ENCODE data around the gene ACOT13. TPM values are rescaled to one million over a fixed set of nuclear protein-coding genes. Genes with fewer than 3 reads are reported as not detected.

ACOT13 gene
- polyA plus RNA-seq, 3 donors, result 1.7 to 20.1 (median 14.5) TPM

GRCh38 chr6:24664046-24664987 is 2.6 kb upstream of the ACOT13 start:
- Mint-ChIP-seq H3K9me3 (peaks cover 0 to 3% (median 0%) of the 10 kb centered on the region in 7 donors), H3K4me3 (no peak overlapping the region), H3K27me3 (ENCODE audit: low read depth in 3 of 3) (peaks cover 0 to 2% (median 0%) of the 10 kb centered on the region in 3 donors), H3K36me3 (peaks cover 39% of the 10 kb centered on the region in 2 donors), H3K27ac (peak overlapping the region in 3 of 7 donors; percentile 1 to 65 (median 24)), H3K4me1 (peaks cover 47% of the 10 kb centered on the region)
- Histone ChIP-seq H3K79me2 (ENCODE audit: insufficient read depth, low read length) (peaks cover 56% of the 10 kb centered on the region), H3K27ac (ENCODE audit: low read depth in 1 of 2, low read length in 2 of 2) (peak overlapping the region in 1 of 2 donors; percentile 91), H3K9me3 (replicated peaks in 1 of 2; ENCODE audit: control insufficient read depth in 1 of 2, insufficient read depth in 1 of 2, low read length in 2 of 2) (no peaks in the 10 kb centered on the region), H3K36me3 (replicated peaks in 1 of 2; ENCODE audit: control insufficient read depth in 1 of 2, insufficient read depth in 2 of 2, low read length in 2 of 2) (peaks cover 23 to 36% of the 10 kb centered on the region in 2 donors), H3K4me3 (replicated peaks in 1 of 3; ENCODE audit: low read depth in 2 of 3, low read length in 3 of 3) (no peak overlapping the region), H4K20me1 (ENCODE audit: insufficient read depth, low read length) (peaks cover 5% of the 10 kb centered on the region), H3K4me1 (ENCODE audit: control insufficient read depth in 1 of 2, insufficient read depth in 2 of 2, low read length in 2 of 2) (peaks cover 26 to 39% of the 10 kb centered on the region in 2 donors), H3K27me3 (ENCODE audit: control insufficient read depth in 2 of 2, insufficient read depth in 2 of 2, low read length in 2 of 2) (no peaks in the 10 kb centered on the region), H2AFZ (ENCODE audit: insufficient read depth, low read depth, low read length, poor library complexity, severe bottlenecking) (no peak overlapping the region), H3K4me2 (replicated peaks; ENCODE audit: extremely low read depth, low read length, poor library complexity, severe bottlenecking) (no peak overlapping the region), H3K9ac (ENCODE audit: insufficient read depth, low read length, poor library complexity, severe bottlenecking) (no peak overlapping the region)
- DNase-seq, result no peak
- no peak for TF ChIP-seq CTCF (IDR thresholded peaks at IDR 0.05)
- WGBS (ENCODE audit: insufficient coverage), result 100% methylated on average over 5 of the region's 7 CpGs
- intact Hi-C loops (cut with micrococcal nuclease), result loop anchor here in 1 of 2 donors (10.0 kb wide), 1 partner anchor 60 kb away; no protein-coding TSS in a partner anchor

DNA sequence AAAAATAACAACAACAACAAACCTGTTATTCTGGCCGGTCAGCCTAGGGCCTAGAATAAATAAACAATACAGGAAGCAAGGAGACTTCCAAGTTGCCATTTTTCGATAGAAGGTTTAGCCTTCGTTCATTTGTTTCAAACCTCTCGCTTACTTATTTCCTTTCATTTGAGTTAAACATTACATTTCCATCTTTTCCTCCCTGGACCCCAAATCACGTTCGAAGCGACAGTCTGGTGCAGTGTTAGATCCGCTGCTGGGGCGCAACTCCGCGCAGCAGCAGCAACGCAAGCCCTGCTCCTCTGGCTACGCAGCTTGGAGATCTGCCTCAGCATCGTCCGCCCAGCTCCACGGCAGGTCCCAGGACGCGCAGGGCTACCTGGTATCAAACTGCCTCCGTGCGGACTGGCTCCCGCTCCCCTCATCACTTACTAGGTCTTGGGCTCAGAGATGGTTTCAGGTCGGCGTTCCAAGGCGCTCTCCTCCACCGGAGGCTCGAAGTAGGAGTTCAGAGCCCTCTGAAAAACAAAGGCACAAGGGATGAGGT is 708 bp upstream of the ACOT13 start:
- Histone ChIP-seq H3K27me3 (ENCODE audit: control insufficient read depth in 2 of 2, insufficient read depth in 2 of 2, low read length in 2 of 2) (no peaks in the 10 kb centered on the region), H3K4me2 (replicated peaks; ENCODE audit: extremely low read depth, low read length, poor library complexity, severe bottlenecking) (peak overlapping the region; percentile 83), H4K20me1 (ENCODE audit: insufficient read depth, low read length) (peaks cover 5% of the 10 kb centered on the region), H3K36me3 (replicated peaks in 1 of 2; ENCODE audit: control insufficient read depth in 1 of 2, insufficient read depth in 2 of 2, low read length in 2 of 2) (peaks cover 23 to 31% of the 10 kb centered on the region in 2 donors), H3K4me3 (replicated peaks in 1 of 3; ENCODE audit: low read depth in 2 of 3, low read length in 3 of 3) (peak overlapping the region; percentile 79 to 99 (median 90)), H3K27ac (ENCODE audit: low read depth in 1 of 2, low read length in 2 of 2) (peak overlapping the region; percentile 91 to 94), H3K79me2 (ENCODE audit: insufficient read depth, low read length) (peaks cover 49% of the 10 kb centered on the region), H2AFZ (ENCODE audit: insufficient read depth, low read depth, low read length, poor library complexity, severe bottlenecking) (peak overlapping the region; percentile 91), H3K9ac (ENCODE audit: insufficient read depth, low read length, poor library complexity, severe bottlenecking) (peak overlapping the region; percentile 81), H3K4me1 (ENCODE audit: control insufficient read depth in 1 of 2, insufficient read depth in 2 of 2, low read length in 2 of 2) (peaks cover 21 to 29% of the 10 kb centered on the region in 2 donors), H3K9me3 (replicated peaks in 1 of 2; ENCODE audit: control insufficient read depth in 1 of 2, insufficient read depth in 1 of 2, low read length in 2 of 2) (peaks cover 0 to 9% of the 10 kb centered on the region in 2 donors)
- peak overlapping the region; percentile 96 to 98 for H3K4me3 Mint-ChIP-seq
- WGBS (ENCODE audit: insufficient coverage), result 1% methylated on average over 24 of the region's 26 CpGs
- intact Hi-C loops (cut with micrococcal nuclease), result loop anchor here (2.0 to 10.0 kb wide), 2 partner anchors 59 to 109 kb away; partner anchors contain the start of gene GMNN (in 1 of the 2)
- TF ChIP-seq CTCF (IDR thresholded peaks at IDR 0.05), result no peak
- peaks cover 40% of the 10 kb centered on the region for H3K4me1 Mint-ChIP-seq
- H3K36me3 Mint-ChIP-seq, result peaks cover 34 to 40% of the 10 kb centered on the region in 2 donors
- H3K27me3 Mint-ChIP-seq (ENCODE audit: low read depth in 3 of 3), result peaks cover 0 to 2% (median 0%) of the 10 kb centered on the region in 3 donors
- peak overlapping the region; percentile 94 to 99 (median 98) for H3K27ac Mint-ChIP-seq
- H3K9me3 Mint-ChIP-seq, result peaks cover 0 to 13% (median 8%) of the 10 kb centered on the region in 7 donors
- peak in 2 of 3 donors; percentile 9 to 27 for DNase-seq

All from CD14-positive monocyte (primary cell).